Measurements from ENCODE around the gene PSPH. TPM values are rescaled to one million over a fixed set of nuclear protein-coding genes. Genes with fewer than 3 reads are reported as not detected.
"Not testable (repeated sequence)": the region's sequence is repeated elsewhere in the genome, so short reads cannot be mapped to it uniquely, and the experiment has no call there.

Gene PSPH
- total RNA-seq, 1 experiment from 2014 or later, result 62.3 TPM

DNA sequence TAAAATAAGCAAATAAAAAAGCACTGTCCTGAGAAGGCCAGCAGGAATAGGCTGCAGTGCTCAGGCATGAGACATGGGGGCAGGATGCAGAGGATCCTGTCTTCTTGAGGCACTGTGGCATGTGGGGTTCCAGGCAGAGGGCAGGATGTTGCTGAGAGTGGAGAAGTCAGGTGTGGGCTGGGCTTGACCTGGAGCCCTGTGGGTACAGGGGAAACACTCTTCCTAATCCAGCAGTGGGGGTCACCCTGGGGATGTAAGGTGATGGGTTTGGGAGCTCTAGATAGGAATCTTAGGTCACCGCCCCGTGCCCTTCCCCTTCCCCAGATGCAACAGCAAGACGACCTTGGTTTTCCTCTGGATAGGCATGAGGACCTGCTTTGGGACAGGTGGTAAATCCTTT is 26.4 kb upstream of the PSPH start:
- TF ChIP-seq POLR2AphosphoS5 (IDR thresholded peaks at IDR 0.05; ENCODE audit: low read depth, low read length) (no peak), SIN3A (IDR thresholded peaks at IDR 0.05; ENCODE audit: borderline replicate concordance, insufficient read depth, low read depth, low read length) (no peak), TCF7L2 (IDR thresholded peaks at IDR 0.05; ENCODE audit: low read depth, low read length) (no peak)
- TF ChIP-seq, protein P1, sequence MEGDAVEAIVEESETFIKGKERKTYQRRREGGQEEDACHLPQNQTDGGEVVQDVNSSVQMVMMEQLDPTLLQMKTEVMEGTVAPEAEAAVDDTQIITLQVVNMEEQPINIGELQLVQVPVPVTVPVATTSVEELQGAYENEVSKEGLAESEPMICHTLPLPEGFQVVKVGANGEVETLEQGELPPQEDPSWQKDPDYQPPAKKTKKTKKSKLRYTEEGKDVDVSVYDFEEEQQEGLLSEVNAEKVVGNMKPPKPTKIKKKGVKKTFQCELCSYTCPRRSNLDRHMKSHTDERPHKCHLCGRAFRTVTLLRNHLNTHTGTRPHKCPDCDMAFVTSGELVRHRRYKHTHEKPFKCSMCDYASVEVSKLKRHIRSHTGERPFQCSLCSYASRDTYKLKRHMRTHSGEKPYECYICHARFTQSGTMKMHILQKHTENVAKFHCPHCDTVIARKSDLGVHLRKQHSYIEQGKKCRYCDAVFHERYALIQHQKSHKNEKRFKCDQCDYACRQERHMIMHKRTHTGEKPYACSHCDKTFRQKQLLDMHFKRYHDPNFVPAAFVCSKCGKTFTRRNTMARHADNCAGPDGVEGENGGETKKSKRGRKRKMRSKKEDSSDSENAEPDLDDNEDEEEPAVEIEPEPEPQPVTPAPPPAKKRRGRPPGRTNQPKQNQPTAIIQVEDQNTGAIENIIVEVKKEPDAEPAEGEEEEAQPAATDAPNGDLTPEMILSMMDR (IDR thresholded peaks at IDR 0.05), result no peak
- TF ChIP-seq, protein P2, sequence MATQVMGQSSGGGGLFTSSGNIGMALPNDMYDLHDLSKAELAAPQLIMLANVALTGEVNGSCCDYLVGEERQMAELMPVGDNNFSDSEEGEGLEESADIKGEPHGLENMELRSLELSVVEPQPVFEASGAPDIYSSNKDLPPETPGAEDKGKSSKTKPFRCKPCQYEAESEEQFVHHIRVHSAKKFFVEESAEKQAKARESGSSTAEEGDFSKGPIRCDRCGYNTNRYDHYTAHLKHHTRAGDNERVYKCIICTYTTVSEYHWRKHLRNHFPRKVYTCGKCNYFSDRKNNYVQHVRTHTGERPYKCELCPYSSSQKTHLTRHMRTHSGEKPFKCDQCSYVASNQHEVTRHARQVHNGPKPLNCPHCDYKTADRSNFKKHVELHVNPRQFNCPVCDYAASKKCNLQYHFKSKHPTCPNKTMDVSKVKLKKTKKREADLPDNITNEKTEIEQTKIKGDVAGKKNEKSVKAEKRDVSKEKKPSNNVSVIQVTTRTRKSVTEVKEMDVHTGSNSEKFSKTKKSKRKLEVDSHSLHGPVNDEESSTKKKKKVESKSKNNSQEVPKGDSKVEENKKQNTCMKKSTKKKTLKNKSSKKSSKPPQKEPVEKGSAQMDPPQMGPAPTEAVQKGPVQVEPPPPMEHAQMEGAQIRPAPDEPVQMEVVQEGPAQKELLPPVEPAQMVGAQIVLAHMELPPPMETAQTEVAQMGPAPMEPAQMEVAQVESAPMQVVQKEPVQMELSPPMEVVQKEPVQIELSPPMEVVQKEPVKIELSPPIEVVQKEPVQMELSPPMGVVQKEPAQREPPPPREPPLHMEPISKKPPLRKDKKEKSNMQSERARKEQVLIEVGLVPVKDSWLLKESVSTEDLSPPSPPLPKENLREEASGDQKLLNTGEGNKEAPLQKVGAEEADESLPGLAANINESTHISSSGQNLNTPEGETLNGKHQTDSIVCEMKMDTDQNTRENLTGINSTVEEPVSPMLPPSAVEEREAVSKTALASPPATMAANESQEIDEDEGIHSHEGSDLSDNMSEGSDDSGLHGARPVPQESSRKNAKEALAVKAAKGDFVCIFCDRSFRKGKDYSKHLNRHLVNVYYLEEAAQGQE (IDR thresholded peaks at IDR 0.05; ENCODE audit: insufficient read depth in 1 of 2, low read depth in 2 of 2, low read length in 1 of 2), result no peak
- no peaks in the 10 kb centered on the region for H3K9me3 ChIP-seq (ENCODE audit: control insufficient read depth, insufficient read depth, low read depth, low read length)
- no TSS peak for BruUV-seq (replicated peaks)
- H3K4me1 ChIP-seq (ENCODE audit: control insufficient read depth, insufficient read depth, low read length), result peaks cover 17% of the 10 kb centered on the region
- ChIA-PET POLR2A (interaction anchor here (0.6 kb wide), 1 partner anchor 628 kb away, joined by 6 read pairs; no protein-coding TSS in a partner anchor), CTCF (interaction anchor here (0.6 to 1.7 kb wide), 2 partner anchors 15 to 76 kb away, joined by 3 to 5 read pairs; partner anchors contain the start of gene PHKG1)
- no peak overlapping the region for H3K27ac ChIP-seq (ENCODE audit: low read length)
- DNase-seq (ENCODE audit: low read depth, low spot score), result no peak
- H3K4me3 ChIP-seq (ENCODE audit: low read depth in 2 of 2, low read length in 2 of 2), result no peak overlapping the region
- intact Hi-C loops (cut with micrococcal nuclease; ENCODE audit: unreplicated experiment), result loop anchor here (10.0 kb wide), 1 partner anchor 433 kb away; no protein-coding TSS in a partner anchor
- in situ Hi-C loops (cut with HindIII; ENCODE audit: low pct_unique_long_range_greater_than_20kb, low sequenced_read_pairs), result no loop called here
- H3K36me3 ChIP-seq (ENCODE audit: control insufficient read depth, insufficient read depth, low read length), result no peaks in the 10 kb centered on the region
- no peak for ATAC-seq
- H3K27me3 ChIP-seq (ENCODE audit: control insufficient read depth, insufficient read depth, low read length), result no peaks in the 10 kb centered on the region

DNA sequence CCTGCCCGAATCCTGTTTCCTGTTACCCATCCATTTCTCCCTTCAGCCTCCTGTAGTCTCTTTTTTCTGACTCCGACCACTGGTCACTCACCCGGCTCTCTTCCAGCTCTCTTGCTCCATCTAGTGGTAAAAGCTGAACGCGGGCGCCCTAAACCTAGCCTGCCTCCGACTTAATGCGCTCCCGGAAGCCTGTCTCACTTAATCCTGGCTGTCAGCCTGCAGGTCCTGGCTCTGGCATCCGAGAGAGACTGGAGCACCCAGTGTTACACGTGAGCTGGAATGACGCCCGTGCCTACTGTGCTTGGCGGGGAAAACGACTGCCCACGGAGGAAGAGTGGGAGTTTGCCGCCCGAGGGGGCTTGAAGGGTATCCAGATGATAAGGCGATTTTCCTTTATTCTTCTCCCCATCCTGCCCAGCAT is 23.1 kb upstream of the PSPH start:
- ChIA-PET CTCF (interaction anchor here (1.0 kb wide), 1 partner anchor 10 kb away, joined by 3 read pairs; the partner anchor contains the start of gene SUMF2), POLR2A (interaction anchor here (0.6 to 0.8 kb wide), 3 partner anchors 36 to 466 kb away, joined by 3 to 7 read pairs (median 3); no protein-coding TSS in a partner anchor)
- TF ChIP-seq, protein P2 (IDR thresholded peaks at IDR 0.05; ENCODE audit: insufficient read depth in 1 of 2, low read depth in 2 of 2, low read length in 1 of 2), result no peak
- TF ChIP-seq, protein P1 (IDR thresholded peaks at IDR 0.05), result peak; percentile 98
- TF ChIP-seq POLR2AphosphoS5 (IDR thresholded peaks at IDR 0.05; ENCODE audit: low read depth, low read length), result no peak
- intact Hi-C loops (cut with micrococcal nuclease; ENCODE audit: unreplicated experiment) (loop anchor here (2.0 to 10.0 kb wide), 2 partner anchors 68 to 430 kb away; no protein-coding TSS in a partner anchor), in situ Hi-C loops (cut with HindIII; ENCODE audit: low pct_unique_long_range_greater_than_20kb, low sequenced_read_pairs) (no loop called here)
- H3K27me3 ChIP-seq (ENCODE audit: control insufficient read depth, insufficient read depth, low read length), result no peaks in the 10 kb centered on the region
- peak overlapping the region; percentile 35 for H3K27ac ChIP-seq (ENCODE audit: low read length)
- no peak overlapping the region for H3K4me3 ChIP-seq (ENCODE audit: low read depth in 2 of 2, low read length in 2 of 2)
- peak; percentile 96 for ATAC-seq
- no TSS peak for BruUV-seq (replicated peaks)
- H3K4me1 ChIP-seq (ENCODE audit: control insufficient read depth, insufficient read depth, low read length), result peaks cover 10% of the 10 kb centered on the region
- DNase-seq (ENCODE audit: low read depth, low spot score), result no peak
- H3K9me3 ChIP-seq (ENCODE audit: control insufficient read depth, insufficient read depth, low read depth, low read length), result no peaks in the 10 kb centered on the region
- no peaks in the 10 kb centered on the region; the same call in 1 of the 2 replicates for H3K36me3 ChIP-seq (ENCODE audit: control insufficient read depth, insufficient read depth, low read length)

DNA sequence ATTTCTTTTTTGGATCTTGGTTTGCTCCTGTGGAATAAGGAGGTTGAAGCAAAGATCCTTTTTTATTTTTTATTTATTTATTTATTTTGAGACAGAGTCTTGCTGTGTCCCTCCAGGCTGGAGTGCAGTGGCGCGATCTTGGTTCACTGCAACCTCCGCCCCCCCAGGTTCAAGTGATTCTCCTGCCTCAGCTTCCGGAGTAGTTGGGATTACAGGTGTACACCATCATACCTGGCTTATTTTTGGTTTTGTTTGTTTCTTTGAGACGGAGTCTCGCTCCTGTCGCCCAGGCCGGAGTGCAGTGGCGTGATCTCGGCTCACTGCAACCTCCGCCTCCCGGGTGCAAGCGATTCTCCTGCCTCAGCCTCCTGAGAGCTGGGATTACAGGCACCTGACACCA is 15.1 kb upstream of the PSPH start:
- H3K27ac ChIP-seq (ENCODE audit: low read length); H3K9me3 ChIP-seq (ENCODE audit: control insufficient read depth, insufficient read depth, low read depth, low read length); intact Hi-C loops (cut with micrococcal nuclease; ENCODE audit: unreplicated experiment); DNase-seq (ENCODE audit: low read depth, low spot score); H3K4me3 ChIP-seq (ENCODE audit: low read depth in 2 of 2, low read length in 2 of 2); BruUV-seq (replicated peaks); in situ Hi-C loops (cut with HindIII; ENCODE audit: low pct_unique_long_range_greater_than_20kb, low sequenced_read_pairs); CTCF ChIA-PET; ATAC-seq; H3K27me3 ChIP-seq (ENCODE audit: control insufficient read depth, insufficient read depth, low read length): not testable (repeated sequence)
- Histone ChIP-seq H3K4me1 (ENCODE audit: control insufficient read depth, insufficient read depth, low read length) (peaks cover 32% of the 10 kb centered on the region), H3K36me3 (ENCODE audit: control insufficient read depth, insufficient read depth, low read length) (peaks cover 19% of the 10 kb centered on the region)
- POLR2A ChIA-PET, result interaction anchor here (2.5 kb wide), 1 partner anchor 15 kb away, joined by 12 read pairs; the partner anchor contains the start of genes CCT6A and PSPH
